ENCODE data around the gene MXD1.

Gene MXD1

GRCh38 chr2:69955029-69955428, 40.1 kb downstream of the MXD1 start:
- no peak for DNase-seq

- no peak for DNase-seq
Measured at GRCh38 chr2:69956475-69956979, 41.6 kb downstream of the MXD1 start.

GRCh38 chr2:69957965-69958364, 43.1 kb downstream of the MXD1 start:
- no peak for DNase-seq

GRCh38 chr2:69958480-69958879, 43.6 kb downstream of the MXD1 start:
- no peak for DNase-seq

- no peak for DNase-seq
Measured at GRCh38 chr2:69959425-69959824, 44.5 kb downstream of the MXD1 start.

GRCh38 chr2:69960821-69961220, 45.9 kb downstream of the MXD1 start:
- DNase-seq: no peak

GRCh38 chr2:69961496-69961895, 46.6 kb downstream of the MXD1 start, which contains the start of gene ASPRV1:
TSS of gene ASPRV1 (minus strand) at chr2:69961631. CDS start at chr2:69961436, 195 bp downstream.
- no peak for DNase-seq

GRCh38 chr2:69962986-69963730, 48.2 kb downstream of the MXD1 start:
- DNase-seq: no peak

GRCh38 chr2:69964353-69964841, 49.5 kb downstream of the MXD1 start:
- DNase-seq: no peak

- no peak for DNase-seq
Measured at GRCh38 chr2:69965756-69966445, 51.0 kb downstream of the MXD1 start.

GRCh38 chr2:69966496-69966895, 51.6 kb downstream of the MXD1 start:
- no peak for DNase-seq

GRCh38 chr2:69968609-69969008, 53.7 kb downstream of the MXD1 start:
- DNase-seq: no peak

- DNase-seq: no peak
Measured at GRCh38 chr2:69969126-69969983, 54.4 kb downstream of the MXD1 start.

GRCh38 chr2:69969991-69970390, 55.1 kb downstream of the MXD1 start:
- no peak for DNase-seq

- no peak for DNase-seq
Measured at GRCh38 chr2:69972822-69973221, 57.9 kb downstream of the MXD1 start.

- no peak for DNase-seq
Measured at GRCh38 chr2:69973335-69973735, 58.4 kb downstream of the MXD1 start.

- no peak for DNase-seq
Measured at GRCh38 chr2:69975136-69975852, 60.4 kb downstream of the MXD1 start.

GRCh38 chr2:69975853-69976462, 61.0 kb downstream of the MXD1 start:
- no peak for DNase-seq

- DNase-seq: no peak
Measured at GRCh38 chr2:69977186-69977585, 62.3 kb downstream of the MXD1 start.

GRCh38 chr2:69977906-69978482, 63.1 kb downstream of the MXD1 start:
- no peak for DNase-seq
